SK-N-SH (cell line): ENCODE measurements around the gene GRAMD2B. TPM values are rescaled to one million over a fixed set of nuclear protein-coding genes. Genes with fewer than 3 reads are reported as not detected.

ENCODE experiments used
- CTCF ChIA-PET: fragments of 300-600, 350-600 bp; formaldehyde crosslinking; extraction: SDS; loops from one replicate; lab custom pipeline; 2021; lab: Yijun Ruan, JAX
- POLR2A ChIA-PET: fragments of 350-600 bp; sonication (Branson Sonifier 250); formaldehyde crosslinking; extraction: SDS; loops from one replicate; lab custom pipeline; 2020; ENCODE audit warnings: antibody characterized with exemption, inconsistent platforms; lab: Yijun Ruan, JAX
- DNase-seq: peaks from one replicate; pipeline ENCODE4 v3.0.0; 2012
- H2AFZ ChIP-seq: fragments of 200-600 bp; sonication (generic); 2 replicates; pipeline ENCODE4 v1.8.1; 2016; ENCODE audit warnings: antibody characterized with exemption, mild to moderate bottlenecking, low read depth
- H3F3A ChIP-seq: fragments of 200-600 bp; sonication (generic); replicated peaks from 2 replicates; pipeline ENCODE3; 2016; ENCODE audit warnings: antibody characterized with exemption, mild to moderate bottlenecking; ENCODE audit not compliant: insufficient read depth
- H3K27ac ChIP-seq, 2 experiments: fragments of 200-500 bp in 1 of 2; fragments of 200-600 bp in 1 of 2; sonication (Bioruptor generic) in 1 of 2; sonication (generic), shearing (Covaris generic) in 1 of 2; 2 replicates each; pipeline versions ENCODE4 v1.5.1 to v1.6.1; 2014 to 2016; ENCODE audit warnings: low read depth in 2 of 2, inconsistent platforms in 1 of 2, low read length in 1 of 2, mild to moderate bottlenecking in 1 of 2, mixed read lengths in 1 of 2
- H3K27me3 ChIP-seq: fragments of 200-600 bp; sonication (generic), shearing (Covaris generic); 2 replicates; pipeline ENCODE4 v1.6.1; 2016; ENCODE audit warnings: mixed run types; ENCODE audit not compliant: insufficient read depth
- H3K36me3 ChIP-seq, 2 experiments: fragments of 200-500 bp in 1 of 2; fragments of 200-600 bp in 1 of 2; sonication (Bioruptor generic) in 1 of 2; sonication (generic) in 1 of 2; replicated peaks in 1 of 2; 2 replicates each; pipeline versions ENCODE3 to v1.5.1; 2014 to 2016; ENCODE audit warnings: low read length in 1 of 2, mild to moderate bottlenecking in 1 of 2; ENCODE audit not compliant: insufficient read depth in 2 of 2, control insufficient read depth in 1 of 2
- H3K4me1 ChIP-seq, 2 experiments: fragments of 200-500 bp in 1 of 2; fragments of 200-600 bp in 1 of 2; sonication (Bioruptor generic) in 1 of 2; sonication (generic), shearing (Covaris generic) in 1 of 2; 2 replicates each; pipeline versions ENCODE4 v1.5.1 to v1.6.1; 2014 to 2016; ENCODE audit warnings: low read depth in 1 of 2, low read length in 1 of 2, mixed run types in 1 of 2; ENCODE audit not compliant: insufficient read depth in 2 of 2, control insufficient read depth in 1 of 2
- H3K4me2 ChIP-seq: fragments of 200-600 bp; sonication (generic), shearing (Covaris generic); 2 replicates; pipeline ENCODE4 v1.6.1; 2017; ENCODE audit warnings: mixed run types
- H3K4me3 ChIP-seq, 2 experiments: fragments of 200-500 bp in 1 of 2; fragments of 200-600 bp in 1 of 2; sonication (Bioruptor generic) in 1 of 2; sonication (generic), shearing (Covaris generic) in 1 of 2; 2 replicates each; pipeline versions ENCODE4 v1.5.1 to v1.8.1; 2014 to 2016; ENCODE audit warnings: low read depth in 2 of 2, inconsistent platforms in 1 of 2, low read length in 1 of 2, mild to moderate bottlenecking in 1 of 2, mixed read lengths in 1 of 2, moderate library complexity in 1 of 2
- H3K79me2 ChIP-seq: fragments of 200-600 bp; sonication (generic); 2 replicates; pipeline ENCODE4 v1.8.1; 2017; ENCODE audit warnings: mild to moderate bottlenecking; ENCODE audit not compliant: insufficient read depth
- H3K9ac ChIP-seq: fragments of 200-600 bp; sonication (generic); 2 replicates; pipeline ENCODE4 v1.6.1; 2017; ENCODE audit warnings: mixed run types
- H3K9me2 ChIP-seq: fragments of 200-600 bp; sonication (generic); 2 replicates; pipeline ENCODE4 v1.6.1; 2017; ENCODE audit warnings: mixed run types
- H3K9me3 ChIP-seq: fragments of 200-600 bp; sonication (generic); 2 replicates; pipeline ENCODE4 v1.6.1; 2017; ENCODE audit warnings: mixed run types, mild to moderate bottlenecking, moderate library complexity
- H4K20me1 ChIP-seq: fragments of 200-600 bp; sonication (generic); 2 replicates; pipeline ENCODE4 v1.6.1; 2017; ENCODE audit warnings: mild to moderate bottlenecking, mixed run types; ENCODE audit not compliant: insufficient read depth
- ELF1 ChIP-seq: IDR thresholded peaks from 2 replicates; pipeline ENCODE4 v1.4.0; 2012
- EP300 ChIP-seq, 2 experiments: IDR thresholded peaks; 2 replicates each; pipeline versions ENCODE4 v1.4.0 to v1.6.1; 2012; ENCODE audit warnings: borderline replicate concordance in 1 of 2, low read depth in 1 of 2, low read length in 1 of 2
- EZH2phosphoT487 ChIP-seq: fragments of 200-600 bp; sonication (generic); IDR thresholded peaks from 2 replicates; pipeline ENCODE4 v1.6.1; 2017; ENCODE audit warnings: low read depth, mixed run types, mild to moderate bottlenecking, antibody characterized with exemption, moderate library complexity, borderline replicate concordance
- JUND ChIP-seq: IDR thresholded peaks from 2 replicates; pipeline ENCODE4 v1.4.0; 2012
- MEF2A ChIP-seq: IDR thresholded peaks from 2 replicates; pipeline ENCODE4 v1.4.0; 2012; ENCODE audit warnings: low read depth, borderline replicate concordance
- NFIC ChIP-seq: IDR thresholded peaks from 2 replicates; pipeline ENCODE4 v1.4.0; 2012; ENCODE audit warnings: borderline replicate concordance
- RCOR1 ChIP-seq: fragments of 150-350 bp; IDR thresholded peaks from 2 replicates; pipeline ENCODE4 v1.6.1; 2017; ENCODE audit warnings: antibody characterized with exemption, low read length
- RFX5 ChIP-seq: IDR thresholded peaks from 2 replicates; pipeline ENCODE4 v1.6.1; 2012; ENCODE audit warnings: mild to moderate bottlenecking, improper control_type of control experiment, low read length
- RXRA ChIP-seq: IDR thresholded peaks from 2 replicates; pipeline ENCODE4 v1.4.0; 2012; ENCODE audit warnings: low read depth, mild to moderate bottlenecking, borderline replicate concordance
- SMC3 ChIP-seq: IDR thresholded peaks from 2 replicates; pipeline ENCODE4 v1.6.1; 2012; ENCODE audit warnings: low read depth, low read length, improper control_type of control experiment
- TAF1 ChIP-seq: IDR thresholded peaks from 2 replicates; pipeline ENCODE4 v1.6.1; 2012; ENCODE audit warnings: low read depth, mild to moderate bottlenecking, low read length, moderate library complexity, borderline replicate concordance
- TEAD4 ChIP-seq: IDR thresholded peaks from 2 replicates; pipeline ENCODE4 v1.4.0; 2012; ENCODE audit warnings: mild to moderate bottlenecking, borderline replicate concordance; ENCODE audit not compliant: insufficient read depth
- WGBS: methylation state at CpG from one replicate; pipeline ENCODE4 v1.1.6; 2017; ENCODE audit warnings: low lambda C conversion rate; 5-methylcytosine and 5-hydroxymethylcytosine counted together
- polyA plus RNA-seq, 3 experiments: library from polyadenylated mRNA; depleted of rRNA; stranded (reverse); fragments of >200 nt; gene quantifications; 2 replicates each; pipeline ENCODE4 v1.2.3, GENCODE V29; 2012
- TF ChIP-seq, protein P1 (sequence below): fragments of 200-600 bp; sonication (generic); IDR thresholded peaks from 2 replicates; pipeline ENCODE4 v1.6.1; 2017; ENCODE audit warnings: antibody characterized with exemption, mild to moderate bottlenecking, moderate library complexity
- TF ChIP-seq, protein P2 (sequence below): IDR thresholded peaks from 2 replicates; pipeline ENCODE4 v1.4.0; 2012; ENCODE audit warnings: low read depth, borderline replicate concordance
- TF ChIP-seq, protein P3 (sequence below): fragments of 150-350 bp; IDR thresholded peaks from 2 replicates; pipeline ENCODE4 v1.6.1; 2017; ENCODE audit warnings: antibody characterized with exemption, low read length, low read depth, borderline replicate concordance

The GRAMD2B gene
- polyA plus RNA-seq, 1 of the 3 experiments (the other 2 are of a cell fraction): 16.0 TPM

DNA sequence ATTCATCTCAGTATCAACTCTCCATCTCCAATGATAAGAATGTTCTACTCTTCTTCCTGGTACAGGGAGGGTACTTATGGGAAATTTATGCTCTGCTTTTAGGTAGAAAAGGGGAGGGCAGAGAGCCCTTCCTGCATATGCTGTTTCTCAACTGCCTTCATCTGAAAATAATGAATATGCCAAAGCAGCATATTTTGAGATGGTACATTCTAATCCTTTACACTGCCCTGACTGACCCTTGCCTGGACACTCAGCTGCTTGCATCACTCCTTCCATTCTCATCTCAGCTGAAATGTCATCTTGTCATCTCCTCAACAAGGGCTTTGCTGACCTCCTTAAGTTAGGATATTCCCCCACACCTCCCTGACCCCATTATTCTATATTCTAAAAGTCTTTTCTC, 103.3 kb downstream of the GRAMD2B start:
- no peaks in the 10 kb centered on the region for H3K79me2 ChIP-seq

DNA sequence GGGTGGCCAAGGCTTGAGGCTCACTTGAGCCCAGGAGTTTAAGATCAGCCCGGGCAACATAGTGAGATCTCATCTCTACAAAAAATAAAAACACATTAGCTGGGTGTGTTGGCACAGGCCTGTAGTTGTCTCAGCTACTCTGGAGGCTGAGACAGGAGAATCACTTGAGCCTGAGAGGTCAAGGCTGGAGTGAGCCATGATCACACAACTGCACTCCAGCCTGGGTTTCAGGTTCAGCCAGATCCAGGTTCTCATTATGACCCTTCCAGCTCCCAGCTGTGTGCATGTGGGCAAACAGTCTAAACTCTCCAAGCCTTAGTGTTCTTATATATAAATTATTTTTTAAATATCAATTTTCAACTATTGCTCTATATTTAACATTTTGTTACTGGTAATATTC, 103.9 kb downstream of the GRAMD2B start:
- H3K4me2 ChIP-seq: no peak overlapping the region
- H3K9me3 ChIP-seq: no peaks in the 10 kb centered on the region
- H3K4me1 ChIP-seq: peaks cover 6 to 7% of the 10 kb centered on the region in 2 experiments; a peak in 1 of 4 replicates
- no peak overlapping the region for H3K9ac ChIP-seq
- peaks cover 5% of the 10 kb centered on the region for H3F3A ChIP-seq
- H3K79me2 ChIP-seq: no peaks in the 10 kb centered on the region
- no peaks in the 10 kb centered on the region for H3K27me3 ChIP-seq
- ChIA-PET POLR2A (no interaction called here), CTCF (no interaction called here)
- 83% methylated on average over 1 of the region's 1 CpG for WGBS
- no peak overlapping the region; a peak in 1 of 4 replicates for H3K27ac ChIP-seq
- H3K4me3 ChIP-seq: no peak overlapping the region
- TF ChIP-seq, protein P1, sequence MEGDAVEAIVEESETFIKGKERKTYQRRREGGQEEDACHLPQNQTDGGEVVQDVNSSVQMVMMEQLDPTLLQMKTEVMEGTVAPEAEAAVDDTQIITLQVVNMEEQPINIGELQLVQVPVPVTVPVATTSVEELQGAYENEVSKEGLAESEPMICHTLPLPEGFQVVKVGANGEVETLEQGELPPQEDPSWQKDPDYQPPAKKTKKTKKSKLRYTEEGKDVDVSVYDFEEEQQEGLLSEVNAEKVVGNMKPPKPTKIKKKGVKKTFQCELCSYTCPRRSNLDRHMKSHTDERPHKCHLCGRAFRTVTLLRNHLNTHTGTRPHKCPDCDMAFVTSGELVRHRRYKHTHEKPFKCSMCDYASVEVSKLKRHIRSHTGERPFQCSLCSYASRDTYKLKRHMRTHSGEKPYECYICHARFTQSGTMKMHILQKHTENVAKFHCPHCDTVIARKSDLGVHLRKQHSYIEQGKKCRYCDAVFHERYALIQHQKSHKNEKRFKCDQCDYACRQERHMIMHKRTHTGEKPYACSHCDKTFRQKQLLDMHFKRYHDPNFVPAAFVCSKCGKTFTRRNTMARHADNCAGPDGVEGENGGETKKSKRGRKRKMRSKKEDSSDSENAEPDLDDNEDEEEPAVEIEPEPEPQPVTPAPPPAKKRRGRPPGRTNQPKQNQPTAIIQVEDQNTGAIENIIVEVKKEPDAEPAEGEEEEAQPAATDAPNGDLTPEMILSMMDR: no peak
- TF ChIP-seq JUND: no peak
- TF ChIP-seq NFIC: no peak
- TF ChIP-seq, protein P2, sequence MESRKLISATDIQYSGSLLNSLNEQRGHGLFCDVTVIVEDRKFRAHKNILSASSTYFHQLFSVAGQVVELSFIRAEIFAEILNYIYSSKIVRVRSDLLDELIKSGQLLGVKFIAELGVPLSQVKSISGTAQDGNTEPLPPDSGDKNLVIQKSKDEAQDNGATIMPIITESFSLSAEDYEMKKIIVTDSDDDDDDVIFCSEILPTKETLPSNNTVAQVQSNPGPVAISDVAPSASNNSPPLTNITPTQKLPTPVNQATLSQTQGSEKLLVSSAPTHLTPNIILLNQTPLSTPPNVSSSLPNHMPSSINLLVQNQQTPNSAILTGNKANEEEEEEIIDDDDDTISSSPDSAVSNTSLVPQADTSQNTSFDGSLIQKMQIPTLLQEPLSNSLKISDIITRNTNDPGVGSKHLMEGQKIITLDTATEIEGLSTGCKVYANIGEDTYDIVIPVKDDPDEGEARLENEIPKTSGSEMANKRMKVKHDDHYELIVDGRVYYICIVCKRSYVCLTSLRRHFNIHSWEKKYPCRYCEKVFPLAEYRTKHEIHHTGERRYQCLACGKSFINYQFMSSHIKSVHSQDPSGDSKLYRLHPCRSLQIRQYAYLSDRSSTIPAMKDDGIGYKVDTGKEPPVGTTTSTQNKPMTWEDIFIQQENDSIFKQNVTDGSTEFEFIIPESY: no peak
- no peak for TF ChIP-seq TEAD4
- TF ChIP-seq TAF1: no peak
- no peak for TF ChIP-seq MEF2A
- TF ChIP-seq ELF1: no peak
- no peak for TF ChIP-seq RXRA
- no peak for TF ChIP-seq RCOR1
- TF ChIP-seq, protein P3, sequence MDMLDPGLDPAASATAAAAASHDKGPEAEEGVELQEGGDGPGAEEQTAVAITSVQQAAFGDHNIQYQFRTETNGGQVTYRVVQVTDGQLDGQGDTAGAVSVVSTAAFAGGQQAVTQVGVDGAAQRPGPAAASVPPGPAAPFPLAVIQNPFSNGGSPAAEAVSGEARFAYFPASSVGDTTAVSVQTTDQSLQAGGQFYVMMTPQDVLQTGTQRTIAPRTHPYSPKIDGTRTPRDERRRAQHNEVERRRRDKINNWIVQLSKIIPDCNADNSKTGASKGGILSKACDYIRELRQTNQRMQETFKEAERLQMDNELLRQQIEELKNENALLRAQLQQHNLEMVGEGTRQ: no peak
- no peak for TF ChIP-seq RFX5
- TF ChIP-seq EP300 (IDR thresholded peaks at IDR 0.05; ENCODE audit: borderline replicate concordance in 1 of 2, low read depth in 1 of 2, low read length in 1 of 2): no peak
- TF ChIP-seq SMC3: no peak
- TF ChIP-seq EZH2phosphoT487: no peak
- no peaks in the 10 kb centered on the region for H3K9me2 ChIP-seq
- H3K36me3 ChIP-seq: no peaks in the 10 kb centered on the region
- no peaks in the 10 kb centered on the region for H4K20me1 ChIP-seq
- DNase-seq: no peak
- H2AFZ ChIP-seq: no peak overlapping the region

More for the DNA sequence above, 103.3 kb downstream of the GRAMD2B start:
- Histone ChIP-seq H3K27me3 (no peaks in the 10 kb centered on the region), H3K4me2 (no peak overlapping the region), H2AFZ (no peak overlapping the region), H3K36me3 (no peaks in the 10 kb centered on the region), H3K4me1 (peaks cover 3 to 6% of the 10 kb centered on the region in 2 experiments; a peak in 1 of 4 replicates), H3K4me3 (no peak overlapping the region)
- ChIA-PET CTCF (no interaction called here), POLR2A (no interaction called here)
- no peak for TF ChIP-seq EZH2phosphoT487
- TF ChIP-seq, all 33 proteins: peak for 0
- Histone ChIP-seq H4K20me1 (no peaks in the 10 kb centered on the region), H3F3A (peaks cover 3% of the 10 kb centered on the region), H3K9ac (no peak overlapping the region), H3K9me2 (no peaks in the 10 kb centered on the region), H3K27ac (no peak overlapping the region), H3K9me3 (no peaks in the 10 kb centered on the region)
- DNase-seq: no peak
